Hepatocyte (in vitro differentiated cells): Measurements from ENCODE around the gene SMTN. TPM values are rescaled to one million over a fixed set of nuclear protein-coding genes. Genes with fewer than 3 reads are reported as not detected.

Experiments used
- DNase-seq: peaks from one replicate; pipeline ENCODE4 v3.0.0-alpha.2; 2016; ENCODE audit warnings: low spot score
- H2AFZ ChIP-seq: fragments of 200-600 bp; sonication (generic); 2 replicates; pipeline ENCODE4 v1.6.0; 2016; ENCODE audit warnings: antibody characterized with exemption, mild to moderate bottlenecking
- H3K27ac ChIP-seq: fragments of 200-600 bp; sonication (generic); 2 replicates; pipeline ENCODE4 v1.5.1; 2016; ENCODE audit warnings: mild to moderate bottlenecking
- H3K27me3 ChIP-seq: fragments of 200-600 bp; sonication (generic); 2 replicates; pipeline ENCODE4 v1.6.1; 2016
- H3K36me3 ChIP-seq: fragments of 200-600 bp; sonication (generic); replicated peaks from 2 replicates; pipeline ENCODE4 v1.5.1; 2016; ENCODE audit warnings: low read depth; ENCODE audit not compliant: insufficient read depth
- H3K4me1 ChIP-seq: fragments of 200-600 bp; sonication (generic); 2 replicates; pipeline ENCODE4 v1.5.1; 2016; ENCODE audit warnings: mild to moderate bottlenecking, moderate library complexity; ENCODE audit not compliant: insufficient read depth
- H3K4me2 ChIP-seq: fragments of 200-600 bp; sonication (generic); 2 replicates; pipeline ENCODE4 v1.6.0; 2016
- H3K4me3 ChIP-seq: fragments of 200-600 bp; sonication (generic); 2 replicates; pipeline ENCODE4 v1.5.1; 2016; ENCODE audit warnings: mild to moderate bottlenecking
- H3K79me2 ChIP-seq: fragments of 200-600 bp; sonication (generic); 2 replicates; pipeline ENCODE4 v1.6.0; 2017; ENCODE audit warnings: mild to moderate bottlenecking
- H3K9me2 ChIP-seq: fragments of 200-600 bp; sonication (generic); replicated peaks from 2 replicates; pipeline ENCODE4 v1.6.0; 2017; ENCODE audit warnings: mild to moderate bottlenecking; ENCODE audit not compliant: insufficient read depth
- H3K9me3 ChIP-seq: fragments of 200-600 bp; sonication (generic); 2 replicates; pipeline ENCODE4 v1.5.1; 2016; ENCODE audit warnings: low read depth, mild to moderate bottlenecking
- H4K20me1 ChIP-seq: fragments of 200-600 bp; sonication (generic); 2 replicates; pipeline ENCODE4 v1.6.0; 2016; ENCODE audit warnings: mild to moderate bottlenecking; ENCODE audit not compliant: insufficient read depth, poor library complexity, severe bottlenecking
- EZH2 ChIP-seq: fragments of 200-600 bp; sonication (generic); IDR thresholded peaks from 2 replicates; pipeline ENCODE4 v1.6.1; 2016; ENCODE audit warnings: antibody characterized with exemption, mild to moderate bottlenecking, borderline replicate concordance
- EZH2phosphoT487 ChIP-seq: fragments of 200-600 bp; sonication (generic); IDR thresholded peaks from one replicate; pipeline ENCODE4 v1.6.1; 2018; ENCODE audit warnings: antibody characterized with exemption, mild to moderate bottlenecking, low read depth, moderate library complexity; ENCODE audit not compliant: unreplicated experiment, severe bottlenecking
- WGBS: methylation state at CpG from one replicate; pipeline ENCODE4 v1.1.6; 2016; ENCODE audit warnings: low lambda C conversion rate; ENCODE audit errors: missing lambda C conversion rate; 5-methylcytosine and 5-hydroxymethylcytosine counted together
- polyA plus RNA-seq: library from polyadenylated mRNA; unstranded; fragments of >200 nt; fragmentation: Nextera tagmentation; extraction: Ambion mirVana; gene quantifications from 2 replicates; pipeline ENCODE4 v1.2.1, GENCODE V29; 2016
- total RNA-seq: library from RNA; depleted of rRNA; stranded (reverse); fragments of >200 nt; gene quantifications from 2 replicates; pipeline ENCODE4 v1.2.3, GENCODE V29; 2014
- TF ChIP-seq, protein P1 (sequence below): fragments of 200-600 bp; sonication (generic); IDR thresholded peaks from 2 replicates; pipeline ENCODE4 v1.5.1; 2016; ENCODE audit warnings: antibody characterized with exemption, mild to moderate bottlenecking; ENCODE audit not compliant: poor library complexity

The SMTN gene
- total and polyA plus RNA-seq, 2 experiments from 2014 or later = 64.7 to 88.7 TPM

DNA sequence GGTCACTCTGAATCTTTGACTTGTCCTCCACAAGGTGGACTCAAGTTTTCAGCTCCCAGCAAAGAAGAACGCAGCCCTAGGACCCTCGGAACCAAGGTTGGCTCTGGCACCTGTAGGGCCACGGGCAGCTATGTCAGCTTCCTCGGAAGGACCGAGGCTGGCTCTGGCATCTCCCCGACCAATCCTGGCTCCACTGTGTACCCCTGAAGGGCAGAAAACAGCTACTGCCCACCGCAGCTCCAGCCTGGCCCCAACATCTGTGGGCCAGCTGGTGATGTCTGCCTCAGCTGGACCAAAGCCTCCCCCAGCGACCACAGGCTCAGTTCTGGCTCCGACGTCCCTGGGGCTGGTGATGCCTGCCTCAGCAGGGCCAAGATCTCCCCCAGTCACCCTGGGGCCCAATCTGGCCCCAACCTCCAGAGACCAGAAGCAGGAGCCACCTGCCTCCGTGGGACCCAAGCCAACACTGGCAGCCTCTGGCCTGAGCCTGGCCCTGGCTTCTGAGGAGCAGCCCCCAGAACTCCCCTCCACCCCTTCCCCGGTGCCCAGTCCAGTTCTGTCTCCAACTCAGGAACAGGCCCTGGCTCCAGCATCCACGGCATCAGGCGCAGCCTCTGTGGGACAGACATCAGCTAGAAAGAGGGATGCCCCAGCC lies 43.8 kb downstream of the SMTN start:
- DNase-seq = no peak
- Histone ChIP-seq H2AFZ (no peak overlapping the region), H4K20me1 (no peaks in the 10 kb centered on the region), H3K27me3 (no peaks in the 10 kb centered on the region), H3K9me3 (no peaks in the 10 kb centered on the region), H3K4me3 (no peak overlapping the region), H3K9me2 (no peaks in the 10 kb centered on the region), H3K27ac (no peak overlapping the region), H3K4me1 (peaks cover 17% of the 10 kb centered on the region), H3K4me2 (no peak overlapping the region), H3K79me2 (no peaks in the 10 kb centered on the region), H3K36me3 (no peaks in the 10 kb centered on the region)
- 87% methylated on average over 13 of the region's 14 CpGs for WGBS
- TF ChIP-seq, protein P1, sequence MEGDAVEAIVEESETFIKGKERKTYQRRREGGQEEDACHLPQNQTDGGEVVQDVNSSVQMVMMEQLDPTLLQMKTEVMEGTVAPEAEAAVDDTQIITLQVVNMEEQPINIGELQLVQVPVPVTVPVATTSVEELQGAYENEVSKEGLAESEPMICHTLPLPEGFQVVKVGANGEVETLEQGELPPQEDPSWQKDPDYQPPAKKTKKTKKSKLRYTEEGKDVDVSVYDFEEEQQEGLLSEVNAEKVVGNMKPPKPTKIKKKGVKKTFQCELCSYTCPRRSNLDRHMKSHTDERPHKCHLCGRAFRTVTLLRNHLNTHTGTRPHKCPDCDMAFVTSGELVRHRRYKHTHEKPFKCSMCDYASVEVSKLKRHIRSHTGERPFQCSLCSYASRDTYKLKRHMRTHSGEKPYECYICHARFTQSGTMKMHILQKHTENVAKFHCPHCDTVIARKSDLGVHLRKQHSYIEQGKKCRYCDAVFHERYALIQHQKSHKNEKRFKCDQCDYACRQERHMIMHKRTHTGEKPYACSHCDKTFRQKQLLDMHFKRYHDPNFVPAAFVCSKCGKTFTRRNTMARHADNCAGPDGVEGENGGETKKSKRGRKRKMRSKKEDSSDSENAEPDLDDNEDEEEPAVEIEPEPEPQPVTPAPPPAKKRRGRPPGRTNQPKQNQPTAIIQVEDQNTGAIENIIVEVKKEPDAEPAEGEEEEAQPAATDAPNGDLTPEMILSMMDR = no peak
- no peak for TF ChIP-seq EZH2phosphoT487
- TF ChIP-seq EZH2 = no peak

DNA sequence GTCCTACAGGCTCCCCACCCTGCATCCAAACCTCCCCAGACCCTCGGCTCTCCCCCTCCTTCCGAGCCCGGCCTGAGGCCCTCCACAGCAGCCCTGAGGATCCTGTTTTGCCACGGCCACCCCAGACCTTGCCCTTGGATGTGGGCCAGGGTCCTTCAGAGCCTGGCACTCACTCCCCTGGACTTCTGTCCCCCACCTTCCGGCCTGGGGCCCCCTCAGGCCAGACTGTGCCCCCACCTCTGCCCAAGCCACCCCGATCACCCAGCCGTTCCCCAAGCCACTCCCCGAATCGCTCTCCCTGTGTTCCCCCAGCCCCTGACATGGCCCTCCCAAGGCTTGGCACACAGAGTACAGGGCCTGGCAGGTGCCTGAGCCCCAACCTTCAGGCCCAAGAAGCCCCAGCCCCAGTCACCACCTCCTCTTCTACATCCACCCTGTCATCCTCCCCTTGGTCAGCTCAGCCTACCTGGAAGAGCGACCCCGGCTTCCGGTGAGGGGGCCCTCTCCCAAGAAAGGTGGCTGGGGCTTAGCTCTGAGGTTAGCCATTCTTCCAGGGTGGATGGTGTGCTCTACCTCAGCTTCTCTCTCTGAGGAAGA lies 44.5 kb downstream of the SMTN start:
- H3K4me3 ChIP-seq = no peak overlapping the region
- H3K9me2 ChIP-seq = no peaks in the 10 kb centered on the region
- DNase-seq = no peak
- H4K20me1 ChIP-seq = no peaks in the 10 kb centered on the region
- 92% methylated on average over 9 of the region's 12 CpGs for WGBS
- H3K4me2 ChIP-seq = no peak overlapping the region
- H3K9me3 ChIP-seq = no peaks in the 10 kb centered on the region
- H3K4me1 ChIP-seq = peaks cover 17% of the 10 kb centered on the region
- H3K27ac ChIP-seq = no peak overlapping the region
- no peak overlapping the region for H2AFZ ChIP-seq
- H3K27me3 ChIP-seq = no peaks in the 10 kb centered on the region
- H3K36me3 ChIP-seq = no peaks in the 10 kb centered on the region
- no peak for TF ChIP-seq EZH2phosphoT487
- no peak for TF ChIP-seq EZH2
- TF ChIP-seq, protein P1 = no peak
- H3K79me2 ChIP-seq = no peaks in the 10 kb centered on the region

- H3K4me1 ChIP-seq = peaks cover 17% of the 10 kb centered on the region
- WGBS = 94% methylated on average over 20 of the region's 22 CpGs
- TF ChIP-seq, protein P1 = no peak
- no peak for TF ChIP-seq EZH2phosphoT487
- TF ChIP-seq EZH2 = no peak
Observed at GRCh38 chr22:31126128-31126868, 45.2 kb downstream of the SMTN start.

More at GRCh38 chr22:31126128-31126868, 45.2 kb downstream of the SMTN start:
- no peak for DNase-seq
- no peak overlapping the region for H2AFZ ChIP-seq
- H3K4me3 ChIP-seq = no peak overlapping the region
- no peaks in the 10 kb centered on the region for H3K9me2 ChIP-seq
- H3K27ac ChIP-seq = no peak overlapping the region
- no peaks in the 10 kb centered on the region for H3K79me2 ChIP-seq
- H3K9me3 ChIP-seq = no peaks in the 10 kb centered on the region
- H3K4me2 ChIP-seq = no peak overlapping the region
- H4K20me1 ChIP-seq = no peaks in the 10 kb centered on the region
- no peaks in the 10 kb centered on the region for H3K27me3 ChIP-seq
- no peaks in the 10 kb centered on the region for H3K36me3 ChIP-seq
